Activated T-helper 2 cell treated with anti-CD3 and anti-CD28 coated beads, Interferon-gamma antibody, Interleukin-2, Interleukin-4, amounts not matched to agents 10 μg/mL and 5 μg/mL and 100 μg/mL, durations not matched to agents 14 hours and 24 hours and 36 hours (primary cell): ENCODE measurements around the gene CHAT. TPM values are rescaled to one million over a fixed set of nuclear protein-coding genes. Genes with fewer than 3 reads are reported as not detected.

Source experiments
- DNase-seq: peaks from one replicate; pipeline ENCODE4 v3.0.0; 2021; ENCODE audit warnings: low spot score
- H3K27ac Mint-ChIP-seq: one replicate; pipeline ENCODE4 v1.8.0; 2021; ENCODE audit warnings: mixed read lengths
- H3K27me3 Mint-ChIP-seq: one replicate; pipeline ENCODE4 v1.8.0; 2021; ENCODE audit warnings: low read depth, mixed read lengths
- H3K36me3 Mint-ChIP-seq: one replicate; pipeline ENCODE4 v1.8.0; 2021; ENCODE audit warnings: low read depth, mixed read lengths
- H3K4me1 Mint-ChIP-seq: one replicate; pipeline ENCODE4 v1.8.0; 2021; ENCODE audit warnings: low read depth, mixed read lengths
- H3K4me3 Mint-ChIP-seq: one replicate; pipeline ENCODE4 v1.8.0; 2021; ENCODE audit warnings: low read depth, mild to moderate bottlenecking, moderate library complexity, mixed read lengths
- H3K9me3 Mint-ChIP-seq: one replicate; pipeline ENCODE4 v1.8.0; 2021; ENCODE audit warnings: mixed read lengths
- intact Hi-C: fragments of 100-400 bp; cut with micrococcal nuclease; formaldehyde crosslinking; loops from one replicate; pipeline ENCODE4 v1.15.1; 2023
- total RNA-seq: library from RNA; stranded (reverse); gene quantifications from 2 replicates; pipeline ENCODE4 v1.2.3, GENCODE V29; 2022

The CHAT gene
- total RNA-seq, 1 donor from 2014 or later = 2.2 TPM

- H3K27me3 Mint-ChIP-seq = peaks cover 7% of the 10 kb centered on the region
- no peak for DNase-seq
- H3K4me3 Mint-ChIP-seq = no peak overlapping the region
- H3K36me3 Mint-ChIP-seq = no peaks in the 10 kb centered on the region
- no peaks in the 10 kb centered on the region for H3K4me1 Mint-ChIP-seq
- H3K9me3 Mint-ChIP-seq = no peaks in the 10 kb centered on the region
- intact Hi-C loops = no loop called here
- H3K27ac Mint-ChIP-seq = no peak overlapping the region
These were observed 14.3 kb upstream of the CHAT start for GRCh38 chr10:49599546-49599945.

DNA sequence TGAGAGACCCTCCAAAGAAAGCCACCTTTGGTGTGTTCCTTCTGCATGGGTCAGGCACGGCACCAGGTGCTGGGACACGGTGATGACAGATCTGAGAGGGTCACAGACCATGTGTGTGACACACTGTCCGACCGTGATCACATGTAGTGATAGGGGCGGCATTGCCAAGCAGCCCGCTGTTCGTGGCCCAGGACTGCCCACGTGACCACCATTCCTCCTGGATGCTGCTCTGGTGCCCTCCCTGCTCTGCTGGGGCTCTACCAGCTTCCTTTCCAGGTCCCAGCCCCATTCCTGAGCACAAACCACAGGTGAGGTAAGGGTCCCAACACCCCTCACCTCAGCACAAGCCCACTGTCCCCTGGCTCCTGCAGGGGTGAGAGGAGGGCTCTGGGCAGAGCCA is 13.8 kb upstream of the CHAT start:
- intact Hi-C loops = no loop called here
- Mint-ChIP-seq H3K4me3 (no peak overlapping the region), H3K27ac (no peak overlapping the region), H3K9me3 (no peaks in the 10 kb centered on the region), H3K36me3 (no peaks in the 10 kb centered on the region), H3K4me1 (no peaks in the 10 kb centered on the region), H3K27me3 (peaks cover 9% of the 10 kb centered on the region)
- DNase-seq = no peak

DNA sequence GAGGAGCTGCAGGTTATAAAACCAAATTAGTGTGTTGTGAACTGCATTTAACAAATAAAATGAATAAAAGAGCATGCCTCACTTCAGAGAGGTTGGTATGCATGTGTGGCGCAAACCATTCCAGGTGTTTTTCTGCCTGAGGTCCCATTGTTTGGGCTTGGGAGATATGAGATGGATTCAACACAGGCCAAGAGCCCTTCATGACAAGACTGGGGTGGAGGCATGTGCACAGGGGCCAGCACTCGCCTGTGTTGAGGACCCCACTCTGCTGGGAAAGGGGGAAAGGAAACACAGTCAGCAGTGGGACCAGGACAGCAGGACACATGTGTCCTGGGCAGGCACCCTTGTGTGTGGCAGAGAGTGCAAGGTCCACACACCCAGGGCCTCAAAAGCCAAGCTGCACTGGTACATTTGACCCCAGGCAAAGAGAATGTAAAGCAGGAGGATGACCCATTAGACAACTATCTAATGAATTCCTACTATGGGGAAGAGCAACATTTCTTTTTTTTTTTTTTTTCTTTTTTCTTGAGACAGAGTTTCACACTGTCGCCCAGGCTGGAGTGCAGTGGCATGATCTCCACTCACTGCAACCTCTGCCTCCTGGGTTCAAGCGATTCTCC is 12.9 kb upstream of the CHAT start:
- H3K4me3 Mint-ChIP-seq = no peak overlapping the region
- DNase-seq = no peak
- no peak overlapping the region for H3K27ac Mint-ChIP-seq
- peaks cover 9% of the 10 kb centered on the region for H3K27me3 Mint-ChIP-seq
- intact Hi-C loops = no loop called here
- H3K9me3 Mint-ChIP-seq = no peaks in the 10 kb centered on the region
- H3K36me3 Mint-ChIP-seq = no peaks in the 10 kb centered on the region
- H3K4me1 Mint-ChIP-seq = no peaks in the 10 kb centered on the region

- no peak overlapping the region for H3K4me3 Mint-ChIP-seq
- H3K9me3 Mint-ChIP-seq = no peaks in the 10 kb centered on the region
- peaks cover 13% of the 10 kb centered on the region for H3K27me3 Mint-ChIP-seq
- no peak overlapping the region for H3K27ac Mint-ChIP-seq
- intact Hi-C loops = no loop called here
- H3K36me3 Mint-ChIP-seq = no peaks in the 10 kb centered on the region
- no peaks in the 10 kb centered on the region for H3K4me1 Mint-ChIP-seq
- no peak for DNase-seq
These were observed 12.0 kb upstream of the CHAT start for GRCh38 chr10:49601857-49602256.

- Mint-ChIP-seq H3K9me3 (no peaks in the 10 kb centered on the region), H3K27ac (no peak overlapping the region), H3K4me1 (no peaks in the 10 kb centered on the region), H3K27me3 (peaks cover 19% of the 10 kb centered on the region), H3K36me3 (no peaks in the 10 kb centered on the region), H3K4me3 (no peak overlapping the region)
- DNase-seq = no peak
- intact Hi-C loops = no loop called here
These were observed 11.3 kb upstream of the CHAT start for GRCh38 chr10:49602380-49603023.

- H3K4me1 Mint-ChIP-seq = no peaks in the 10 kb centered on the region
- H3K4me3 Mint-ChIP-seq = no peak overlapping the region
- intact Hi-C loops = loop anchor here (5.0 kb wide), 1 partner anchor 1387 kb away; no protein-coding TSS in a partner anchor
- H3K27me3 Mint-ChIP-seq = peaks cover 36% of the 10 kb centered on the region
- no peaks in the 10 kb centered on the region for H3K36me3 Mint-ChIP-seq
- H3K9me3 Mint-ChIP-seq = no peaks in the 10 kb centered on the region
- H3K27ac Mint-ChIP-seq = no peak overlapping the region
- no peak for DNase-seq
These were observed 8.5 kb upstream of the CHAT start for GRCh38 chr10:49605216-49605938.

DNA sequence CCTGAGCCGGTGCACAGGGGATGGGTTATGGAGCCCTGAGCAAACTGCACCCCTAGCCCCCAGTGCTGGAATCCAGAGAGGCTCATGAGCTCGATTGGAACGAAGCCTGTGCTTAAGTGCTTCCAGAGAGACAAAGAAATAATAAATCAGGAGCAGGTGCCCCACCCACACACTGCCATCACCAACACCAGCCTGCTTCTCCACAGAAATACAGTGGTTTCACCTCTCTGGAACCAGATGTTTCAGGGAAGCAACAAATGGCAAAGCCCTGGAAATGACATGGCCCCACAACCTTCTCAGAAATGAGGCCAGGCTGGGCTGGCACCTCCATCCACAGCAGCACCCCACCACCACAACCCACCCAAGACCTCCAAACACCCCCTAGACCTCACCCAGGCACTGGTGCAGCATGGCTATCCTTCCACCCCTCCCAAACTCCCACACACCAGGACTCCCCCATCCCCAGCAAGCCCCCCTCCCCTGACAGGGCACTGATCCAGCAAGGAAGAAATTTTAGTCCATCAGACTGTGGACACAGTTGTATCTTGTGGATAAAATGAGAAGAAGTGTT is 7.8 kb upstream of the CHAT start:
- H3K27ac Mint-ChIP-seq = no peak overlapping the region
- H3K36me3 Mint-ChIP-seq = no peaks in the 10 kb centered on the region
- H3K27me3 Mint-ChIP-seq = peaks cover 37% of the 10 kb centered on the region
- intact Hi-C loops = loop anchor here (2.0 to 5.0 kb wide), 2 partner anchors 157 to 1386 kb away; partner anchors contain the start of gene OGDHL
- no peak for DNase-seq
- no peaks in the 10 kb centered on the region for H3K4me1 Mint-ChIP-seq
- H3K4me3 Mint-ChIP-seq = no peak overlapping the region
- no peaks in the 10 kb centered on the region for H3K9me3 Mint-ChIP-seq

DNA sequence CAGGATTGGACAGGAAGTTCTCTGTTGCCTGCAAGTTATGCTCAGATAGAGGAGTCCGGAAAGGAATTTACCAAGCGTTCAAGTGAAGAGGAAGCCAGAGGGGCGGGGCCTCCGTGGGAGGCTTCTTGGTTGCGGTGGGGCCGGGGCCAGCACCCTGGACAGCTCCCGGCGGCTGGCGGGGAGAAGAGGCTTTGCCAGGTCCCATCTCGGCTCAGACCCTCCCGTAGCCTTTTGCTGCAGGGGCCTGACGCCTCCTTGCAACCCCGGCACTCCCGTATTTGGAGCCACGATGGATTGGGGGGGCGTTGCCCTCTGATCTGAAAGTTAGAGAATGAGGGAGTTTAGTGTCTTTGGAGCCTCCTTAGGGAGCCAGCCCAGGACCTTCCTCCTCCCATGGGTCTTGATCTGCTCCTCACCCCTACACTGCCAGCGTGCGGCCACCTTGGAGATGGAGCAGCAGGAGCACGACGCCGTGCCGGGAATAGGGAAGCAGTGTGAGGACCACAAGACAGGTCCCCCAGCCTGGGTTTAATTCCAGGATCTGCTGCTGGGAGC is 6.8 kb upstream of the CHAT start:
- Mint-ChIP-seq H3K9me3 (no peaks in the 10 kb centered on the region), H3K27ac (no peak overlapping the region), H3K4me3 (no peak overlapping the region), H3K36me3 (no peaks in the 10 kb centered on the region), H3K27me3 (peaks cover 47% of the 10 kb centered on the region), H3K4me1 (peaks cover 5% of the 10 kb centered on the region)
- DNase-seq = peak; percentile 75
- intact Hi-C loops = loop anchor here (1.0 to 5.0 kb wide), 3 partner anchors 156 to 1385 kb away; partner anchors contain the start of gene OGDHL

GRCh38 chr10:49608166-49609005 is 5.5 kb upstream of the CHAT start:
- no peak for DNase-seq
- Mint-ChIP-seq H3K27ac (no peak overlapping the region), H3K4me3 (no peak overlapping the region)

DNA sequence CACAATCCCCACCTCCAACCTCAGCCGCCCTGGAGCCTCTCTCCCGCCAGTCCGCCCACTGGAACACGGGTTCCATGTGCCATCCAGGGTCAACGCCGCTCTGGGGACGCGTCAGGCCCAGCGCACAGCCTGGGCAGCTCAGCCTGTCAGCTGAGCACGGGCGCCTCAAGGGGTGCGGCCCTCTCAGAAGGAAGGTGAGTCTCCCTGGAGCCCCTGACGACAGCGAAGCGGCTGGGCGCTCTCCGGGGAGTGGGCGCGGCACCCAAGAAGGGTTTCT is 4.9 kb upstream of the CHAT start:
- H3K27me3 Mint-ChIP-seq = peaks cover 60% of the 10 kb centered on the region
- no peak overlapping the region for H3K4me3 Mint-ChIP-seq
- intact Hi-C loops = loop anchor here (5.0 kb wide), 1 partner anchor 1383 kb away; no protein-coding TSS in a partner anchor
- no peaks in the 10 kb centered on the region for H3K9me3 Mint-ChIP-seq
- H3K27ac Mint-ChIP-seq = no peak overlapping the region
- peaks cover 9% of the 10 kb centered on the region for H3K4me1 Mint-ChIP-seq
- no peaks in the 10 kb centered on the region for H3K36me3 Mint-ChIP-seq
- DNase-seq = no peak

More at GRCh38 chr10:49608166-49609005, 5.5 kb upstream of the CHAT start:
- Mint-ChIP-seq H3K9me3 (no peaks in the 10 kb centered on the region), H3K27me3 (peaks cover 58% of the 10 kb centered on the region), H3K4me1 (peaks cover 9% of the 10 kb centered on the region), H3K36me3 (no peaks in the 10 kb centered on the region)
- intact Hi-C loops = loop anchor here (5.0 kb wide), 1 partner anchor 1384 kb away; no protein-coding TSS in a partner anchor

DNA sequence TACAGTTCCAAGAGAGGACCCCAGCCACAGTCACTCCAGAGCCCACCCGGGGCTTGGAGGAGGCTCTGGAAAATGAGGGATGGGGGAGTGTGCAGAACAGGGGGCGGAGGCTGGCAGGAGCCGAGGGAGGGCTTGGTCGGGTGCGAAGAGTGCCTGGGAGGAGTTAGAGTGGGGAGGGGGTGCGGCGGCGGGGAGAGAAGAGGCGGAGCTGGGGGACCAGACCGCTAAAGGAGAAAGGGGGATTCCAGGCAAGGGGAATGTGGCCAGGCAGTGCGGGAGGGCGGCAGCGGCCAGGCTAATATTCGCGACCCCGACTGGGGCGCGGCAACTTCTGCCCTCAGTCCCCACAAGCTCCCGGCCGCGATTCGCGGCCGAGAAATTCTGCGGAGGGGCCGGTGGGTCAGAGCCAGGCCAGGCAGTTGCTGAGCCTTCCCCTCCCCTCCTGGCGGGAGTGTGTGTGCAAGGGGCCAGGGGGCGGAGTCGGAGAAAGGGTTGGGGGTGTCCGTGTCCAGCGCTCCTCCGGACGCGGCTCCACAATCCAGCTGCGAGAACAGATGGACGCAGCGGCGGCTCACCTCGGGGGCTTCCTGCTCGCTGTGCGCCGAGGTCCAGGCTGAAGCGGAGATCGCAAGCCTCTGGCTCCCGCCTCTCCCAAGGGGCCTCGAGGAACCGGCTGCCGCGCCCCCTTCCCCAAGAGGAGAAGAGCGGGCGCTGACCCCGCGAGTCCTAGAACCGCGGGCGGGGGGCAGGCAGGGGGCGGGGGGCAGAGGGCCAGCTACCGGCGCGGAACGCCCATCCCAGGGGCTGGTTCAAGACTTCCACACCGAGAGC is 4.3 kb upstream of the CHAT start:
- no peak for DNase-seq
- Mint-ChIP-seq H3K27me3 (peaks cover 62% of the 10 kb centered on the region), H3K4me3 (no peak overlapping the region), H3K9me3 (no peaks in the 10 kb centered on the region), H3K27ac (no peak overlapping the region), H3K4me1 (peaks cover 9% of the 10 kb centered on the region), H3K36me3 (no peaks in the 10 kb centered on the region)
- intact Hi-C loops = loop anchor here (5.0 kb wide), 1 partner anchor 1383 kb away; no protein-coding TSS in a partner anchor
